Measurements from ENCODE around the gene NEAT1. TPM values are rescaled to one million over a fixed set of nuclear protein-coding genes. Genes with fewer than 3 reads are reported as not detected.

The NEAT1 gene
- total RNA-seq, 1 donor from 2014 or later: 27.0 TPM

- peak overlapping the region; percentile 85 for H3K4me3 ChIP-seq (ENCODE audit: low read depth, low read length)
- TF ChIP-seq, protein P1, sequence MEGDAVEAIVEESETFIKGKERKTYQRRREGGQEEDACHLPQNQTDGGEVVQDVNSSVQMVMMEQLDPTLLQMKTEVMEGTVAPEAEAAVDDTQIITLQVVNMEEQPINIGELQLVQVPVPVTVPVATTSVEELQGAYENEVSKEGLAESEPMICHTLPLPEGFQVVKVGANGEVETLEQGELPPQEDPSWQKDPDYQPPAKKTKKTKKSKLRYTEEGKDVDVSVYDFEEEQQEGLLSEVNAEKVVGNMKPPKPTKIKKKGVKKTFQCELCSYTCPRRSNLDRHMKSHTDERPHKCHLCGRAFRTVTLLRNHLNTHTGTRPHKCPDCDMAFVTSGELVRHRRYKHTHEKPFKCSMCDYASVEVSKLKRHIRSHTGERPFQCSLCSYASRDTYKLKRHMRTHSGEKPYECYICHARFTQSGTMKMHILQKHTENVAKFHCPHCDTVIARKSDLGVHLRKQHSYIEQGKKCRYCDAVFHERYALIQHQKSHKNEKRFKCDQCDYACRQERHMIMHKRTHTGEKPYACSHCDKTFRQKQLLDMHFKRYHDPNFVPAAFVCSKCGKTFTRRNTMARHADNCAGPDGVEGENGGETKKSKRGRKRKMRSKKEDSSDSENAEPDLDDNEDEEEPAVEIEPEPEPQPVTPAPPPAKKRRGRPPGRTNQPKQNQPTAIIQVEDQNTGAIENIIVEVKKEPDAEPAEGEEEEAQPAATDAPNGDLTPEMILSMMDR (conservative IDR thresholded peaks at IDR 0.05; ENCODE audit: low read depth, low read length): no peak
- no peak for DNase-seq (ENCODE audit: low read depth)
These were observed 6.0 kb downstream of the NEAT1 start for GRCh38 chr11:65428578-65429067.

- TF ChIP-seq, protein P1 (conservative IDR thresholded peaks at IDR 0.05; ENCODE audit: low read depth, low read length): no peak
- peak overlapping the region; percentile 85 for H3K4me3 ChIP-seq (ENCODE audit: low read depth, low read length)
- DNase-seq (ENCODE audit: low read depth): peak; percentile 58
These were observed 6.6 kb downstream of the NEAT1 start for GRCh38 chr11:65429068-65429681.

- H3K4me3 ChIP-seq (ENCODE audit: low read depth, low read length): peak overlapping the region; percentile 25
- TF ChIP-seq, protein P1 (conservative IDR thresholded peaks at IDR 0.05; ENCODE audit: low read depth, low read length): no peak
- DNase-seq (ENCODE audit: low read depth): peak; percentile 61
These were observed 7.3 kb downstream of the NEAT1 start for GRCh38 chr11:65429724-65430405.

- H3K4me3 ChIP-seq (ENCODE audit: low read depth, low read length): peak overlapping the region; percentile 25
- TF ChIP-seq, protein P1 (conservative IDR thresholded peaks at IDR 0.05; ENCODE audit: low read depth, low read length): no peak
- DNase-seq (ENCODE audit: low read depth): no peak
These were observed 8.0 kb downstream of the NEAT1 start for GRCh38 chr11:65430406-65431217.

DNA sequence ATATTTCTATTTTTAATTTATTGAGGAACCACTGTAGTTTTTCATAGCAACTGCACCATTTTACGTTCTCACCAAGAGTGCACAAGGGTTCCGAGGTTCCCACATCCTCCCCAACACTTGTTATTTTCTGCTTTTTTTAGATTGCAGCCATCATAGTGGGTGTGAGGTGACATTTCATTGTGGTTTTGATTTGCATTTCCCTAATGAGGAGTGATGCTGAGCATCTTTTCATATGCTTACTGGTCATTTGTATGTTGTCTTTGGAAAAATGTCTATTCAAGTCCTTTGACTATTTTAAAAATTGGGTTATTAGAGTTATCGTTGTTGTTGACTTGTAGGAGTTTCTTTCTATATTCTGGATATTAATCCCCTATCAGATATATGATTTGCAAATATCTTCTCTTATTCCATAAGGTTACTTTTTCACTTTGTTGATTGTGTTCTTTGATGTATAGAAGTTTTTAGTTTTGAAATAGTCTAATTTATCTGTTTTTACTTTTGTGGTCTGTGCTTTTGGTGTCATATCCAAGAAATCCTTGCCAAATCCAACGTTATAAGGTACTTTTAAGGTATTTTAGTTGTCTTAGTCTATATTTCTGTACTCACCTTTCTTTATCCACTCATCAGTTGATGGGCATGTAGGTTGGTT, 9.0 kb downstream of the NEAT1 start:
- peak overlapping the region; percentile 9 for H3K4me3 ChIP-seq (ENCODE audit: low read depth, low read length)
- DNase-seq (ENCODE audit: low read depth): no peak
- TF ChIP-seq, protein P1 (conservative IDR thresholded peaks at IDR 0.05; ENCODE audit: low read depth, low read length): no peak

DNA sequence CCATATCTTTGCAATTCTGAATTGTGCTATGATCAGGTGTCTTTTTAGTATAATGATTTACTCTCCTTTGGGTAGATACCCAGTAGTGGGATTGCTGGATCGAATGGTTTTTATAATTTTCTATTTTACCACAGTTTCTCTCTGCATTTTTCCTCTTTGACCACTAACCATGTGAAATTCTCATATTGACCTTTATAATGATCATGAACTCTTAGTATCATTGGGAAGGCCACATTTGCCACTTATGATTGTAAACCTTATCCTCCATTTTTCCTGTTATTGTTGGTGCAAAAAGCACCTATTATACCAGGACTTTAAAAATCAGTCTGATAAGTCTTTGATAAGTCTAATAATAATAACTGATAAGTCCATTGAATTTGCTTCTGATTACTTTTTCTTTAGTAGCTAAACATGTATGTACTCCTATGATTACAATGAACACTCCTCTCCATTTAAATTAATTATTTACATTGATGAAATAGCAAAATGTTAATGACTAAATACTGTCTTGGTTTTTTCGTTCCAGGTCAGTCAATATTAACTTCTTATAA, 9.6 kb downstream of the NEAT1 start:
- peak overlapping the region; percentile 9 for H3K4me3 ChIP-seq (ENCODE audit: low read depth, low read length)
- TF ChIP-seq, protein P1 (conservative IDR thresholded peaks at IDR 0.05; ENCODE audit: low read depth, low read length): no peak
- DNase-seq (ENCODE audit: low read depth): no peak

All from epithelial cell of proximal tubule (primary cell).